Stimulated activated CD8-positive, alpha-beta memory T cell treated with anti-CD3 and anti-CD28 coated beads, Interleukin-12 subunit alpha, Interleukin-12 subunit beta, amount 100 ng/mL, for 1 hour (primary cell): Measurements from ENCODE around the gene EYS.

Experiments
- DNase-seq: peaks from one replicate; pipeline ENCODE4 v3.0.0-alpha.2; 2020; ENCODE audit warnings: low read depth

The EYS gene

GRCh38 chr6:64948261-64948660 lies 758.8 kb downstream of the EYS start:
- no peak for DNase-seq

- no peak for DNase-seq
These were observed 761.6 kb downstream of the EYS start for GRCh38 chr6:64945450-64945849.

- no peak for DNase-seq
These were observed 774.5 kb downstream of the EYS start for GRCh38 chr6:64932486-64932885.

- DNase-seq, result no peak
These were observed 776.3 kb downstream of the EYS start for GRCh38 chr6:64930681-64931080.

- no peak for DNase-seq
These were observed 781.0 kb downstream of the EYS start for GRCh38 chr6:64926051-64926450.

GRCh38 chr6:64920257-64920656 lies 786.8 kb downstream of the EYS start:
- no peak for DNase-seq

- no peak for DNase-seq
These were observed 792.9 kb downstream of the EYS start for GRCh38 chr6:64914124-64914523.

- DNase-seq, result no peak
These were observed 794.1 kb downstream of the EYS start for GRCh38 chr6:64912966-64913365.

- no peak for DNase-seq
These were observed 798.9 kb downstream of the EYS start for GRCh38 chr6:64908104-64908503.

GRCh38 chr6:64904616-64905015 lies 802.4 kb downstream of the EYS start:
- no peak for DNase-seq

- no peak for DNase-seq
These were observed 804.4 kb downstream of the EYS start for GRCh38 chr6:64902596-64902995.

GRCh38 chr6:64896939-64897338 lies 810.1 kb downstream of the EYS start:
- DNase-seq, result no peak

- no peak for DNase-seq
These were observed 811.1 kb downstream of the EYS start for GRCh38 chr6:64895945-64896344.

- DNase-seq, result no peak
These were observed 816.4 kb downstream of the EYS start for GRCh38 chr6:64890609-64891008.

- DNase-seq, result no peak
These were observed 817.9 kb downstream of the EYS start for GRCh38 chr6:64889144-64889543.

- no peak for DNase-seq
These were observed 832.2 kb downstream of the EYS start for GRCh38 chr6:64874776-64875175.

GRCh38 chr6:64872633-64873032 lies 834.4 kb downstream of the EYS start:
- no peak for DNase-seq

- no peak for DNase-seq
These were observed 845.9 kb downstream of the EYS start for GRCh38 chr6:64861039-64861651.

- DNase-seq, result no peak
These were observed 846.8 kb downstream of the EYS start for GRCh38 chr6:64860203-64860602.

- DNase-seq, result no peak
These were observed 856.9 kb downstream of the EYS start for GRCh38 chr6:64850121-64850520.

- DNase-seq, result no peak
These were observed 858.6 kb downstream of the EYS start for GRCh38 chr6:64848467-64848866.

- no peak for DNase-seq
These were observed 859.6 kb downstream of the EYS start for GRCh38 chr6:64847396-64847795.

GRCh38 chr6:64838726-64839125 lies 868.3 kb downstream of the EYS start:
- no peak for DNase-seq

GRCh38 chr6:64831680-64832079 lies 875.3 kb downstream of the EYS start:
- no peak for DNase-seq

- no peak for DNase-seq
These were observed 889.5 kb downstream of the EYS start for GRCh38 chr6:64817525-64817924.
